Stimulated activated naive B cell treated with anti-CD40 and anti-IgM and Interleukin-4, amounts not matched to agents 10 μg/mL and 1 μg/mL and 100 μg/mL, for 72 hours (primary cell): ENCODE results near the gene NUMBL.

Experiments
- ATAC-seq, 2 donors: fragments of 150-1000 bp; cut with Tn5 transposase; replicated peaks; 2 replicates each; pipeline ENCODE4 v1.10.0; 2021; ENCODE audit warnings: moderate library complexity in 1 of 2
- DNase-seq: peaks from one replicate; pipeline ENCODE4 v3.0.0; 2021
- H3K27ac Mint-ChIP-seq: one replicate; pipeline ENCODE4 v1.8.0; 2022; ENCODE audit warnings: mild to moderate bottlenecking, mixed read lengths
- H3K27me3 Mint-ChIP-seq, 2 donors: one replicate each; pipeline ENCODE4 v1.8.0; 2022; ENCODE audit warnings: mixed read lengths in 2 of 2
- H3K36me3 Mint-ChIP-seq, 2 donors: one replicate each; pipeline ENCODE4 v1.8.0; 2022; ENCODE audit warnings: mixed read lengths in 2 of 2, mild to moderate bottlenecking in 1 of 2
- H3K4me1 Mint-ChIP-seq, 2 donors: one replicate each; pipeline ENCODE4 v1.8.0; 2022; ENCODE audit warnings: mixed read lengths in 2 of 2, mild to moderate bottlenecking in 1 of 2
- H3K4me3 Mint-ChIP-seq, 2 donors: one replicate each; pipeline ENCODE4 v1.8.0; 2022; ENCODE audit warnings: mild to moderate bottlenecking in 2 of 2, mixed read lengths in 2 of 2, moderate library complexity in 1 of 2
- H3K9me3 Mint-ChIP-seq, 2 donors: one replicate each; pipeline ENCODE4 v1.8.0; 2022; ENCODE audit warnings: mixed read lengths in 2 of 2, mild to moderate bottlenecking in 1 of 2

Gene NUMBL

DNA sequence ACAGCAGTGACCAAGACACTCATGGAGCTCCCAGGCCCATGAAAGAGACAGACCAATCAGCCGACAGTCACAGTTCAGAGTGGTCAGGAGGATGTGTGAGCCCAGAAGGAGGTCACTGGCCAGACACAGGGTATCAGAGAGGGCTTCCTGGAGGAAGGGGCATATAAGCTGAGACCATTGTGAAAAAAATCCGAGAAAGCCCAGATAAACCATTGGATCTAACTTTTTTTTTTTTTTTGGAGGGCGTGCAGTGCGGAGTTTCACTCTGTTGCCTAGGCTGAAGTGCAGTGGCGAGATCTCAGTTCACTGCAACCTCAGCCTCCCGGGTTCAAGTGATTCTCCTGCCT is 30.7 kb upstream of the NUMBL start:
- peaks cover 30 to 67% of the 10 kb centered on the region in 2 donors for H3K4me1 Mint-ChIP-seq
- H3K4me3 Mint-ChIP-seq = peak overlapping the region; percentile 66 to 76
- DNase-seq (no peak), ATAC-seq (no peak)
- H3K36me3 Mint-ChIP-seq = peaks cover 25 to 38% of the 10 kb centered on the region in 2 donors
- H3K27ac Mint-ChIP-seq = peak overlapping the region; percentile 75
- no peaks in the 10 kb centered on the region for H3K9me3 Mint-ChIP-seq
- no peaks in the 10 kb centered on the region for H3K27me3 Mint-ChIP-seq

DNA sequence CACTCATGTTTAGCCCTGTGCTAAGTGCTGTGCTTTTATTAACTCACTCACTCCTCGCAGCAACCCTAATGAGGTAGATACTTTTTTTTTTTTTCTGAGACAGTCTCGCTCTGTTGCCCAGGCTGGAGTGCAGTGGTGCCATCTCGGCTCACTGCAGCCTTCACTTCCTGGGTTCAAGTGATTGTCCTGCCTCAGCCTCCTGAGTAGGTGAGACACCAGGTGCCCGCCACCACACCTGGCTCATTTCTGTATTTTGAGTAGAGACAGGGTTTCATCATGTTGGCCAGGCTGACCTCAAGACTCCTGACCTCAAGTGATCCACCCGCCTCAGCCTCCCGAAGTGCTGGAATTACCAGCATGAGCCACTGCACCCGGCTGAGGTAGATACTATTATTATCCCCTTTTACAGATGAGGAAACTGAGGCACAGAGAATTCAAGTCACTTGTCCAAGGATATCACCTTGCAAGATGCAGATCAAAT is 29.0 kb upstream of the NUMBL start:
- Mint-ChIP-seq H3K9me3 (no peaks in the 10 kb centered on the region), H3K27me3 (no peaks in the 10 kb centered on the region), H3K4me1 (peaks cover 40 to 77% of the 10 kb centered on the region in 2 donors), H3K27ac (no peak overlapping the region), H3K36me3 (peaks cover 19 to 28% of the 10 kb centered on the region in 2 donors), H3K4me3 (peak overlapping the region; percentile 81 to 94)
- ATAC-seq = no peak
- DNase-seq = no peak

DNA sequence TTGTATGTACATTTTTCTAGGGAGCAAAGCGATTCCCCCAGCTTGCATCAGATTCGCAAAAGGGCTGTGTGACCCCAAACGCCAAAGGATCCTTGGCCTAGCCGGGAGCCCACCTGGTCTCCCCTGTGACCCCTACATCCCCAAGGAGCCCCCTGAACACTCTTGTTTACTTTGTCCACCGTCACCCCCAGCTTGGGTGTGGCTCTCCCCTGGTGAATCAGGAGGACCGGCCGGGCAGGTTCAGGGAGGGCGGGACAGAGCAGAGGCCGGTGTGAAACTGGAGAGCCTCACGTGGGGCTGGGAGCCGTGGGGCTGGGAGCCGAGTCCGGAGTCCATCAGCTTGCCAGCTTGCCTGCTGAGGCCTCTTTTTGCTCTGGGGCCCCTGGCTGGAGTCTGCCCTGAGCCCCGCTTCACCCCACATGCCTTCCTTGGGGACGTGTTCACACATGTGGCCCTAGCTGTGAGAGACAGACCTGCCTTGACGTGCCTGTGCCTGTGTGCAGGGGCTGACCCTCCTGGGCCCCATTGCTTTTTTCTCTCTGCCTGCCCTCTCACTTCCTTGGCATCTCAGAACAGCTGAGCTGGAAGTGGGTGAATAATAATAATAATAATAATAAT is 28.4 kb upstream of the NUMBL start:
- ATAC-seq = no peak
- Mint-ChIP-seq H3K27ac (peak overlapping the region; percentile 69), H3K9me3 (no peaks in the 10 kb centered on the region), H3K4me3 (peak overlapping the region; percentile 81 to 94), H3K27me3 (no peaks in the 10 kb centered on the region), H3K4me1 (peaks cover 42 to 79% of the 10 kb centered on the region in 2 donors), H3K36me3 (peaks cover 19 to 23% of the 10 kb centered on the region in 2 donors)
- no peak for DNase-seq

DNA sequence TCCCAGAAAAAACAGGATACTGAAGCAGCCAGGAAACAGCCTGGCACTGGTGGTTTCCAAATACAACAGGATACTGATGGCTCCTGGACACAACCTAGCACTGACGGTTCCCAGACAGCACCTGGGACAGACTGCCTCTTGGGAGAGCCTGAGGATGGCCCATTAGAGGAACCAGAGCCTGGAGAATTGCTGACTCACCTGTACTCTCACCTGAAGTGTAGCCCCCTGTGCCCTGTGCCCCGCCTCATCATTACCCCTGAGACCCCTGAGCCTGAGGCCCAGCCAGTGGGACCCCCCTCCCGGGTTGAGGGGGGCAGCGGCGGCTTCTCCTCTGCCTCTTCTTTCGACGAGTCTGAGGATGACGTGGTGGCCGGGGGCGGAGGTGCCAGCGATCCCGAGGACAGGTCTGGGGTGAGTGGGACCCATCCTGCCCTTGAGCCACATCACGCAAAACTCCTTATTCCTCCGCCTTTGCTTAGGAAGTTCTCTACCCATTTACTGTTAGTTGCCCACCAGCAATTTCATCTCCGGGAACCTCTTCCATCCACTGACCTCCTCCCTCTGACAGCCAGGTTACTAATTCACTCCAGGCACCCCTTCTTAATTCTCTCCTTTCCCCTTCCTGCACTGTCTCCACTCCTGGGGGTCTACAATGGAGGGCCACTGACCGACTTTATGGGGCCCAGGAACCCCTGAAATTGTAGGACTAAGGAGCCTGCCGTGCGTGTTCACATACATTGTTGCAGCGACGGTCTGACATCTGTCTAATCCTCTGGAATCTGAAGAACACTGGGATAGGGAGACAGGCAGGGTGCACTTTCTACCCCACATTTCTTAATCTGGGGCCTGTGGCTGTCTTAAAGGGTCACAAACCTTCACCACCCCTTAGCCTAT is 27.7 kb upstream of the NUMBL start:
- Mint-ChIP-seq H3K27me3 (no peaks in the 10 kb centered on the region), H3K4me3 (peak overlapping the region; percentile 81 to 94), H3K36me3 (peaks cover 15 to 19% of the 10 kb centered on the region in 2 donors), H3K9me3 (no peaks in the 10 kb centered on the region), H3K4me1 (peaks cover 41 to 76% of the 10 kb centered on the region in 2 donors), H3K27ac (peak overlapping the region; percentile 88)
- ATAC-seq (no peak), DNase-seq (no peak)

DNA sequence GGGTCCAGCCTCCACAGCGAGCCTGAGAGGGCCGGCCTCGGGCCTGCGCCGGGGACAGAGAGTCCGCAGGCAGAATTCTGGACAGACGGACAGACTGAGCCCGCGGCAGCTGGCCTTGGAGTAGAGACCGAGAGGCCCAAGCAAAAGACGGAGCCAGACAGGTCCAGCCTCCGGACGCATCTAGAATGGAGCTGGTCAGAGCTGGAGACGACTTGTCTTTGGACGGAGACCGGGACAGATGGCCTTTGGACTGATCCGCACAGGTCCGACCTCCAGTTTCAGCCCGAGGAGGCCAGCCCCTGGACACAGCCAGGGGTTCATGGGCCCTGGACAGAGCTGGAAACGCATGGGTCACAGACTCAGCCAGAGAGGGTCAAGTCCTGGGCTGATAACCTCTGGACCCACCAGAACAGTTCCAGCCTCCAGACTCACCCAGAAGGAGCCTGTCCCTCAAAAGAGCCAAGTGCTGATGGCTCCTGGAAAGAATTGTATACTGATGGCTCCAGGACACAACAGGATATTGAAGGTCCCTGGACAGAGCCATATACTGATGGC is 27.0 kb upstream of the NUMBL start:
- ATAC-seq (no peak), DNase-seq (no peak)
- H3K27me3 Mint-ChIP-seq = no peaks in the 10 kb centered on the region
- peaks cover 12 to 19% of the 10 kb centered on the region in 2 donors for H3K36me3 Mint-ChIP-seq
- H3K9me3 Mint-ChIP-seq = no peaks in the 10 kb centered on the region
- H3K27ac Mint-ChIP-seq = peak overlapping the region; percentile 75
- H3K4me3 Mint-ChIP-seq = peak overlapping the region; percentile 81 to 94
- peaks cover 41 to 70% of the 10 kb centered on the region in 2 donors for H3K4me1 Mint-ChIP-seq

DNA sequence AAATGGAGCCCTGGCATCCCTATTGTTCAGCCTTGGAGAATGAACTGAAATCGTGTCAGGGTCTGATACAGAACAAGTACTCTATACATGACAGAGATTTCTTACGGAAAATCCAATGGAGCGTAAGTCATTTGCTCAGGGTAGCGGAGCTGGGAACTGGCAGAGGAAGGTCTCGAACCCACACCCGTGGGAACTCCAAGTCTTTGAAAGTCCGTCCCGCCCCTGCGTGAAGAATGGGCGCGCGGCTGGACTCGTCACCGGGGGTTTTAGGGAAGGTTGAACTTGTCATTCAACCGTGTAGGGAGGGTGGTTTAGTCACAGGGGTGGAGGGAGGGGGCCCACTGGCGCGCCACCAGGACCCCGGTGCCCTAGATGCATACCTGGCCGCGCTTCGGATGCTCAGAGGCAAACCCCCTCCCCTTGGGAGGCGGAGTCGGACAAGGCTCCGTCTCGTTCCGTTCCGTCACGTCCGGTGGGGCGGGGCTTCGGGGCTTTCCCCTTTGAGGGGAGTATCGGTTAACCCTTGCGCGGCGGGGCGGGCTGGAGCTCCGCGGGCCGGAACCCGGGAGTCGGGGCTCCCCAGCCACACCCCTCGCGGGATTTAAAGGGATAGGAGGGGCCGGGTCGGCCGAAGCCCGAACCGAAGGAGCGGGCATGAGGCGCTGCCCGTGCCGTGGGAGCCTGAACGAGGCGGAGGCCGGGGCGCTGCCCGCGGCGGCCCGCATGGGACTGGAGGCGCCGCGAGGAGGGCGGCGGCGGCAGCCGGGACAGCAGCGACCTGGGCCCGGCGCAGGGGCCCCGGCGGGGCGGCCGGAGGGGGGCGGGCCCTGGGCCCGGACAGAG is 26.3 kb upstream of the NUMBL start, which contains the start of the genes COQ8B and ITPKC:
Gene COQ8B, minus strand, starts transcription at position 405 of the 843 bp plus-strand sequence. CDS start 2,254 bp downstream, outside the sequence.
Gene ITPKC, plus strand, starts transcription at position 631 of the 843 bp plus-strand sequence. Its CDS starts 24 bp downstream, at position 655.
- peaks cover 12 to 19% of the 10 kb centered on the region in 2 donors for H3K36me3 Mint-ChIP-seq
- peak; percentile 98 for DNase-seq
- H3K9me3 Mint-ChIP-seq = no peaks in the 10 kb centered on the region
- peak; percentile 77 to 85 for ATAC-seq
- peak within 1 kb of the TSS; percentile 81 to 94 for H3K4me3 Mint-ChIP-seq
- peak within 1 kb of the TSS; percentile 96 for H3K27ac Mint-ChIP-seq
- H3K27me3 Mint-ChIP-seq = no peaks in the 10 kb centered on the region
- H3K4me1 Mint-ChIP-seq = peaks cover 37 to 64% of the 10 kb centered on the region in 2 donors

DNA sequence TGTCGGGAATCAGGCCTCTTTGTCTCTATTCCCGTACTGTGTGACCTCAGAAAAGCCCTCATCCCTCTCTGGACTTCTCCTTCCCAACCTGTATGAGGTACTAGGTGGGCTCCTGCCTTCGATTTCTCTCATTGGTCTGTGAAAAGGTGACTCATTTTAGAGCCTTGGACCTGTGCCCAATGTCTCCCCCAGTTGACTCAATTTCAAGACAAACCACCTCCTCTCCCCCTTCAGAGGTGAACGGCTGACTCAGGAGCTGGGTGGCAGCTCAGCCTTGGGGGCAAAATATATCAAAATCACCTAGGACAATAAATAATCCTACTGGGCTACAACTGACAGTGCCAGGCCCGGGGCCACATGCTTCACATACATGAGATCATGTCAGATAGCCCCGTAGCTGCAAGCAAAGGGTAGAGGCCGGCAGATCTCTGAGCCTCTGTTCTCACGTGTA is 25.6 kb upstream of the NUMBL start:
- Mint-ChIP-seq H3K27me3 (no peaks in the 10 kb centered on the region), H3K4me1 (peaks cover 39 to 62% of the 10 kb centered on the region in 2 donors), H3K9me3 (no peaks in the 10 kb centered on the region), H3K36me3 (peaks cover 15 to 23% of the 10 kb centered on the region in 2 donors), H3K4me3 (peak overlapping the region; percentile 81 to 94), H3K27ac (peak overlapping the region; percentile 96)
- ATAC-seq (peak; percentile 1 to 7), DNase-seq (peak; percentile 34)

DNA sequence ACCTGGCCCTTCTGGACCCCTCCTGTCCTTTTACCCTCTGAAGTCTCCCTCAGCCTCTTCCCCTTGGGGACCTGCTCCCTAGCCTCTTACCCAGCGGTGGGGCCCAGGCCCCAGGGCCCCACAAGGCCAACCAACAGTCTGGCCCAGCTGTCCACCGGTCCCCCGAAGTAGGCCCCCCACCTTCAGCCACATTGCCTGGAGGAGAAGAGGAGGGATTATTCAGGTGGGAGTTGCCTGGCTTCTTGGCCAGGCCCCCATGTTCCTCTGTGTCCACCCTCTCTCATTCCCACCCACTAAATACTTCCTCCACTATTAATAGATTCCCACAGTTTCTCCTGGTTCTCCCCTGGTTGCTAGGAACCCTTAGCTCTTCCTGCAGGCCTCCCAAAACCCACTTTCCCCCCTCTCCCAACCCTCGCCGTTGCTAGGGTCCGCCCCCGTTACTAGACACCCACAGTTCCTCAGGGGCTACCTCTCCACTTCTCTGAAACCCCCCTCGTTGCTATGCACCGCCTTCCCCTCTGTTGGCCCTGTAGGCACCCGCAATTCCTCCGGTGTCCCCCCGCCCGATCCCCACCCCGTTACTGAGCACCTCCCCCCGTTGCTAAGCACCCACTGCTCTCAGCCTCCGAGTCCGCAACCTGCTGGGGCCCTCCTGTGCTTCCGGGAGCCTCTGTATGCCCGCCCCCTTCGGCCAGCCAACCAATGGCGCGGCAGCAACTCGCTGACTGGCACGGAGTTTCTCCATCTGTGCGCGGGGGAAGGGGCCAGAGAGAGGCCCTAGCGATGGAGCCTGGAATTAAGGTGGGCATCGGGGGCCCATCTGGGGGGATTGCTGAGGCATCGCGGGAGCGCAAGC is 24.2 kb upstream of the NUMBL start:
- no peaks in the 10 kb centered on the region for H3K27me3 Mint-ChIP-seq
- peaks cover 15 to 27% of the 10 kb centered on the region in 2 donors for H3K36me3 Mint-ChIP-seq
- H3K4me3 Mint-ChIP-seq = peak overlapping the region; percentile 81 to 94
- H3K9me3 Mint-ChIP-seq = no peaks in the 10 kb centered on the region
- DNase-seq = peak; percentile 92
- peak; percentile 75 to 79 for ATAC-seq
- peaks cover 32 to 48% of the 10 kb centered on the region in 2 donors for H3K4me1 Mint-ChIP-seq
- peak overlapping the region; percentile 96 for H3K27ac Mint-ChIP-seq

DNA sequence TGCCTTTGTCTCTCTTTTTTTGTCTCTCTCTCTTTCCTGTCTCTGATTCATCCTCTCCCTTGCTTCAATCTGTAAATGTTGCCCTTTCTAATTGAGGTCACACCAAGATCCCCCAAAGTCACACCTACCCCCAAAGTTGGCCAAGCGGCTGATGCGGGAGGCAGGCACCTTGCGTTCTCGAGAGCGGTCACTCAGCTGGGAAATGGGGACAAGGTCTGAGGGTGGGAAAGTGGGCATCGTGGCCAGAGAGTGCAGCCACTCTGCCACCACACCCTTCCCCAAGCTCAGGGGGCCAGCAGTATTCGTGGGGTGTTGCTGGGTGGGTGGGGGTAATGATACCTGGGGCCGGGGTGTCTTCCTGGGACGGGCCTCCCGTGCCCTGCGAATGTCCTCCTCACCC is 23.5 kb upstream of the NUMBL start:
- Mint-ChIP-seq H3K9me3 (no peaks in the 10 kb centered on the region), H3K27ac (peak overlapping the region; percentile 53), H3K27me3 (no peaks in the 10 kb centered on the region), H3K4me3 (peak overlapping the region; percentile 52 to 94), H3K36me3 (peaks cover 21 to 33% of the 10 kb centered on the region in 2 donors), H3K4me1 (peaks cover 29 to 41% of the 10 kb centered on the region in 2 donors)
- DNase-seq (no peak), ATAC-seq (no peak)

DNA sequence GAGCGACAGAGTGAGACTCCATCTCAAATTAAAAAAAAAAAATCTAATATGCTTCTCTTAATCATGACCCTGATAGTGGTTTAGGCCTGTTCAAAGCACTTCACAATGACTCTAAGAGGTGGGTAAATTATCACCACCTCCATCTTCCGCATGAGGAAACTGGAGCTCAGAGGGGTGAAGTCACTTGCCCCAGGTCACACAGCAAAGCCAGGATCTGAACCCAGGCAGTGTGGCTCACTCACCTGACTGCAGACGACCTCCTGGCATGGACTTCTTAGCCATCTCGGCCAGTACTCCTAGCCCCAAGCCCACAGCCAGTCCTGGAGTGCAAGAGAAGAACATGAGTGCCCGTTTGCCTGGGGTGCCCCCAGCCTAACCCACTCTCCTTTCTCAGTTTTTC is 19.4 kb upstream of the NUMBL start:
- Mint-ChIP-seq H3K36me3 (peaks cover 34 to 46% of the 10 kb centered on the region in 2 donors), H3K4me3 (no peak overlapping the region), H3K4me1 (peaks cover 12% of the 10 kb centered on the region in 2 donors), H3K9me3 (no peaks in the 10 kb centered on the region), H3K27ac (no peak overlapping the region), H3K27me3 (no peaks in the 10 kb centered on the region)
- no peak for DNase-seq
- ATAC-seq = no peak

DNA sequence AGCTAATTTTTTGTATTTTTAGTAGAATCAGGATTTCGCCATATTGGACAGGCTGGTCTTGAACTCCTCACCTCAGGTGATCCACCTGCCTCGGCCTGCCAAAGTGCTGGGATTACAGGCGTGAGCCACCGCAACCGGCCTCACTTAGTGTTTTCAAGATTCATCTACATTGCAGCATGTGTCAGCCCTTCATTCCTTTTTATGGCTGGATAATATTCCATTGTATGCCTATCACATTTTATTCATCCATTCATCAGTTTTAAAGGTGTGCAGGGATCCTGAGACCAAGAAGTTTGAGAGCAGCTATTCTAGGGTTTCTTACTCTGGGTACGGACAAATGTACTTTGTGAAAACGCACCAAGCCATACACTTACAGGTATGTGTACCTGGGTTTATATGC is 17.2 kb upstream of the NUMBL start:
- ATAC-seq = no peak
- H3K27me3 Mint-ChIP-seq = no peaks in the 10 kb centered on the region
- H3K9me3 Mint-ChIP-seq = no peaks in the 10 kb centered on the region
- peaks cover 42 to 60% of the 10 kb centered on the region in 2 donors for H3K36me3 Mint-ChIP-seq
- no peak for DNase-seq
- peaks cover 0 to 5% of the 10 kb centered on the region in 2 donors for H3K4me1 Mint-ChIP-seq
- no peak overlapping the region for H3K4me3 Mint-ChIP-seq
- no peak overlapping the region for H3K27ac Mint-ChIP-seq

DNA sequence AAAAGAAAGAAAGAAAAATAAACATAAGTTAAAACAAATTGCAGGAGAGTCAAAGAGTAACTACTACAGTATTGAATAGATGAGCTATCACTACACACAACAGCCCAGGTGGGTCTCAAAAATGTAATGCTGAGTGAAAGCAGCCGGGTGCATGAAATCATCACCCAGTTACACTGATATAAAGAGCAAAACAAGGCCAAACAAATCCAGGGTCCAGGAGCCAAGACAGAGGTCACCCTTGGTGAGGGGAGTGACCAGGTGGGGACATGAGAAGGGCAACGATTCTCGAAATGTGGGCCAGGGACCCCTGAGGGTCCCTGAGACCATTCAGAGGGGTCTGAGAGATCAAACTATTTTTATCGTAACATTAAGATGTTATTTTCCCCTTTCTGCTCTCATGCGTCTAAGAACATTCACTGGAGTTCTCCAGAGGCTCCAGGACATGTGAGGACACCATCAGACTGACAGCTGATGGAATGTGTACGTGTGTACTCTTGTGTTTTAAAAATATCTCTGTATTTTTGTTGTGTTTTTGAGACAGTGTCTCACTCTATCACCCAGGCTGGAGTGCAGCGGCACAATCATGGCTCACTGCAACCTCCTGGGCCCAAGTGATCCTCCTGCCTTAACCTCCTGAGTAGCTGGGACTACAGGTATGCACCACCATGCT is 15.6 kb upstream of the NUMBL start:
- Mint-ChIP-seq H3K27me3 (no peaks in the 10 kb centered on the region), H3K36me3 (peaks cover 48 to 66% of the 10 kb centered on the region in 2 donors), H3K4me3 (no peak overlapping the region), H3K4me1 (peaks cover 0 to 2% of the 10 kb centered on the region in 2 donors), H3K27ac (no peak overlapping the region), H3K9me3 (no peaks in the 10 kb centered on the region)
- ATAC-seq (no peak), DNase-seq (no peak)
